Measurements from ENCODE around the gene RAPGEF2.

Gene RAPGEF2

DNA sequence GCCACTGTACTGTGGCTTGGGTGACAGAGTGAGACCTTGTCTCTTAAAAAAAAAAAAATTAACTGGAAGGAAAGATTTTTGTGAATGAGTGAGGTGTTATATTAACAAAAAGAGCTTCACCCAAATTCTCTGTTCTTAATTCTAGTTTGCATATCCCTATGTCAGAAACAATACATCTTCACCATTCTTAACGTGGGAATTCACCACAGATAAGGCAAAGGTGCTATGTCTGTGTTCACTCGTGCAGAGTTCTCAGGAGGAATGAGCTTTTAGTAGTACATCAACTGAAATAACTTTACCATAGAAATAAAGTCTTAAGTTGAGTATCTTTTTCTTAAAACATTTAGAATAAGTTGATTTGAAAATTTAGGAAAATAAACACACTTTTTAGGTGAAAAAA is 135.1 kb downstream of the RAPGEF2 start:
- no peak for TF ChIP-seq PPARA (CRISPR knock-in tag; IDR thresholded peaks at IDR 0.05; ENCODE audit: borderline replicate concordance)
- TF ChIP-seq, protein P1, sequence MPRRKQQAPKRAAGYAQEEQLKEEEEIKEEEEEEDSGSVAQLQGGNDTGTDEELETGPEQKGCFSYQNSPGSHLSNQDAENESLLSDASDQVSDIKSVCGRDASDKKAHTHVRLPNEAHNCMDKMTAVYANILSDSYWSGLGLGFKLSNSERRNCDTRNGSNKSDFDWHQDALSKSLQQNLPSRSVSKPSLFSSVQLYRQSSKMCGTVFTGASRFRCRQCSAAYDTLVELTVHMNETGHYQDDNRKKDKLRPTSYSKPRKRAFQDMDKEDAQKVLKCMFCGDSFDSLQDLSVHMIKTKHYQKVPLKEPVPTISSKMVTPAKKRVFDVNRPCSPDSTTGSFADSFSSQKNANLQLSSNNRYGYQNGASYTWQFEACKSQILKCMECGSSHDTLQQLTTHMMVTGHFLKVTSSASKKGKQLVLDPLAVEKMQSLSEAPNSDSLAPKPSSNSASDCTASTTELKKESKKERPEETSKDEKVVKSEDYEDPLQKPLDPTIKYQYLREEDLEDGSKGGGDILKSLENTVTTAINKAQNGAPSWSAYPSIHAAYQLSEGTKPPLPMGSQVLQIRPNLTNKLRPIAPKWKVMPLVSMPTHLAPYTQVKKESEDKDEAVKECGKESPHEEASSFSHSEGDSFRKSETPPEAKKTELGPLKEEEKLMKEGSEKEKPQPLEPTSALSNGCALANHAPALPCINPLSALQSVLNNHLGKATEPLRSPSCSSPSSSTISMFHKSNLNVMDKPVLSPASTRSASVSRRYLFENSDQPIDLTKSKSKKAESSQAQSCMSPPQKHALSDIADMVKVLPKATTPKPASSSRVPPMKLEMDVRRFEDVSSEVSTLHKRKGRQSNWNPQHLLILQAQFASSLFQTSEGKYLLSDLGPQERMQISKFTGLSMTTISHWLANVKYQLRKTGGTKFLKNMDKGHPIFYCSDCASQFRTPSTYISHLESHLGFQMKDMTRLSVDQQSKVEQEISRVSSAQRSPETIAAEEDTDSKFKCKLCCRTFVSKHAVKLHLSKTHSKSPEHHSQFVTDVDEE (CRISPR knock-in tag; IDR thresholded peaks at IDR 0.05), result no peak
- TF ChIP-seq ZNF565 (CRISPR knock-in tag; conservative IDR thresholded peaks at IDR 0.05; ENCODE audit: low read depth), result no peak
- TF ChIP-seq ISL1 (CRISPR knock-in tag; IDR thresholded peaks at IDR 0.05), result no peak
- TF ChIP-seq, protein P2, sequence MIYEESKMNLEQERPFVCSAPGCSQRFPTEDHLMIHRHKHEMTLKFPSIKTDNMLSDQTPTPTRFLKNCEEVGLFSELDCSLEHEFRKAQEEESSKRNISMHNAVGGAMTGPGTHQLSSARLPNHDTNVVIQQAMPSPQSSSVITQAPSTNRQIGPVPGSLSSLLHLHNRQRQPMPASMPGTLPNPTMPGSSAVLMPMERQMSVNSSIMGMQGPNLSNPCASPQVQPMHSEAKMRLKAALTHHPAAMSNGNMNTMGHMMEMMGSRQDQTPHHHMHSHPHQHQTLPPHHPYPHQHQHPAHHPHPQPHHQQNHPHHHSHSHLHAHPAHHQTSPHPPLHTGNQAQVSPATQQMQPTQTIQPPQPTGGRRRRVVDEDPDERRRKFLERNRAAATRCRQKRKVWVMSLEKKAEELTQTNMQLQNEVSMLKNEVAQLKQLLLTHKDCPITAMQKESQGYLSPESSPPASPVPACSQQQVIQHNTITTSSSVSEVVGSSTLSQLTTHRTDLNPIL (CRISPR knock-in tag; IDR thresholded peaks at IDR 0.05; ENCODE audit: low read depth), result no peak
- TF ChIP-seq, protein P3, sequence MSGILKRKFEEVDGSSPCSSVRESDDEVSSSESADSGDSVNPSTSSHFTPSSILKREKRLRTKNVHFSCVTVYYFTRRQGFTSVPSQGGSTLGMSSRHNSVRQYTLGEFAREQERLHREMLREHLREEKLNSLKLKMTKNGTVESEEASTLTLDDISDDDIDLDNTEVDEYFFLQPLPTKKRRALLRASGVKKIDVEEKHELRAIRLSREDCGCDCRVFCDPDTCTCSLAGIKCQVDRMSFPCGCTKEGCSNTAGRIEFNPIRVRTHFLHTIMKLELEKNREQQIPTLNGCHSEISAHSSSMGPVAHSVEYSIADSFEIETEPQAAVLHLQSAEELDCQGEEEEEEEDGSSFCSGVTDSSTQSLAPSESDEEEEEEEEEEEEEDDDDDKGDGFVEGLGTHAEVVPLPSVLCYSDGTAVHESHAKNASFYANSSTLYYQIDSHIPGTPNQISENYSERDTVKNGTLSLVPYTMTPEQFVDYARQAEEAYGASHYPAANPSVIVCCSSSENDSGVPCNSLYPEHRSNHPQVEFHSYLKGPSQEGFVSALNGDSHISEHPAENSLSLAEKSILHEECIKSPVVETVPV (CRISPR knock-in tag; IDR thresholded peaks at IDR 0.05), result no peak
- TF ChIP-seq ZFP30 (CRISPR knock-in tag; IDR thresholded peaks at IDR 0.05), result no peak
- no peak for ATAC-seq

DNA sequence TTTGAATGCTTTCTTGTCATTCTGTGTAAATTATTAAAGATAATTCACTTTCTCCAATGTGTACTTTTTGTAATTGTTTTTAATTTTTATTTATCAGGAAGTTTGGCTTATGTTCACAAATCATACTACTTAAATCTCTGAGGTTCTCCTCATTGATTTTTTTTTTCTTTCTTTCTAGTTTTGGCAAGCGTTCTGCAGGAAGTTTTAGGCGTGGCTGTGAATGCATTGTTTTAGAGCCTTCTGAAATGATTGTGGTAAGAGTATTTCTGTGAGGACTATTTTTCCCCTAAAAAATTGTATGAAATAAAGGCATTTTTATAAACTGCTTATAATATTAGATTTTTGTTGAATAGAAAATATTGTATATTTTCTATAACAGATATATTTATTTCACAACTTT is 135.8 kb downstream of the RAPGEF2 start:
- no peak for TF ChIP-seq TCF4 (CRISPR knock-in tag; IDR thresholded peaks at IDR 0.05; ENCODE audit: borderline replicate concordance)
- TF ChIP-seq BACH2 (CRISPR knock-in tag; IDR thresholded peaks at IDR 0.05; ENCODE audit: borderline replicate concordance), result no peak
- TF ChIP-seq, protein P1 (CRISPR knock-in tag; IDR thresholded peaks at IDR 0.05), result no peak
- TF ChIP-seq, protein P3 (CRISPR knock-in tag; IDR thresholded peaks at IDR 0.05), result no peak
- TF ChIP-seq SNAI2 (CRISPR knock-in tag; IDR thresholded peaks at IDR 0.05), result no peak
- TF ChIP-seq ZFP3 (CRISPR knock-in tag; IDR thresholded peaks at IDR 0.05), result no peak
- TF ChIP-seq, protein P4, sequence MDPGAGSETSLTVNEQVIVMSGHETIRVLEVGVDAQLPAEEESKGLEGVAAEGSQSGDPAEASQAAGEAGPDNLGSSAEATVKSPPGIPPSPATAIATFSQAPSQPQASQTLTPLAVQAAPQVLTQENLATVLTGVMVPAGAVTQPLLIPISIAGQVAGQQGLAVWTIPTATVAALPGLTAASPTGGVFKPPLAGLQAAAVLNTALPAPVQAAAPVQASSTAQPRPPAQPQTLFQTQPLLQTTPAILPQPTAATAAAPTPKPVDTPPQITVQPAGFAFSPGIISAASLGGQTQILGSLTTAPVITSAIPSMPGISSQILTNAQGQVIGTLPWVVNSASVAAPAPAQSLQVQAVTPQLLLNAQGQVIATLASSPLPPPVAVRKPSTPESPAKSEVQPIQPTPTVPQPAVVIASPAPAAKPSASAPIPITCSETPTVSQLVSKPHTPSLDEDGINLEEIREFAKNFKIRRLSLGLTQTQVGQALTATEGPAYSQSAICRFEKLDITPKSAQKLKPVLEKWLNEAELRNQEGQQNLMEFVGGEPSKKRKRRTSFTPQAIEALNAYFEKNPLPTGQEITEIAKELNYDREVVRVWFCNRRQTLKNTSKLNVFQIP (CRISPR knock-in tag; IDR thresholded peaks at IDR 0.05; ENCODE audit: borderline replicate concordance, low read depth), result no peak
- TF ChIP-seq CSDC2 (CRISPR knock-in tag; IDR thresholded peaks at IDR 0.05), result no peak
- ATAC-seq, result no peak

DNA sequence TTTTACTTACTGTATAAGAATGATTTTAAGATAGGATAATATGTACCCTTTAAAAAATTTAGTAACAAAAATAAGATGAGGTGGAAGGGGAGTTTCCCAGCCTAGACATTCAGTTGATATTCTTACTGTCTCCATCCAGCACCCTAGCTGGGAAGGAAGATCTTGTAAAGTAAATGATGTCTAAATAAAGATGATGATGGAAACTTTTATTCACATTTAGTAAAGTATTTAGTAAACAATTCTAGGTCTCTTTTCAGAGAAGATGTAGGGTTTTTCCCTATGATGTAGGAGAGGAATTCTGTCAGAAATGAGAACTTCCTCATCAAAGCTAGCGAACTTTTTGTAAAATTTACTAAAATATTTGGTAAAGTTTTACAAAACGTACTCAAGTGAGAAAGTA is 136.8 kb downstream of the RAPGEF2 start:
- no peak for TF ChIP-seq ISL1 (CRISPR knock-in tag; IDR thresholded peaks at IDR 0.05)
- no peak for ATAC-seq

DNA sequence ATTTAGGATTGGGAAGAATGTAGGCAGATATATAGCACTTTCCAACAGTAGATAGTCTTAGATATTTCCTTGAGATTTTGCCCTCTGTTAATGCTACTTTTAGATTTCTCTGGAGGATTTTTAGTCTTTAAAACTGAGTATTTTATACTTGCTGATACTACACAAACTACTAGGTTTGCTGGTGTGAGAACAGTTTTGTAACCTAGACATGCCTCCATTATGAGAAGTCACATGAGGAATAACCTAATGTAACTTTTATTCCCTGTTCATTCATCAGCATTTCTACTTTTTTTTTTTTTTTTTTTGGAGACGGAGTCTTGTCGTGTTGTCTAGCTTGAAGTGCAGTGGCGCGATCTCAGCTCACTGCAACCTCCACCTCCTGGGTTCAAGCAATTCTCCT is 137.2 kb downstream of the RAPGEF2 start:
- no peak for TF ChIP-seq ZFP3 (CRISPR knock-in tag; IDR thresholded peaks at IDR 0.05)
- no peak for ATAC-seq

DNA sequence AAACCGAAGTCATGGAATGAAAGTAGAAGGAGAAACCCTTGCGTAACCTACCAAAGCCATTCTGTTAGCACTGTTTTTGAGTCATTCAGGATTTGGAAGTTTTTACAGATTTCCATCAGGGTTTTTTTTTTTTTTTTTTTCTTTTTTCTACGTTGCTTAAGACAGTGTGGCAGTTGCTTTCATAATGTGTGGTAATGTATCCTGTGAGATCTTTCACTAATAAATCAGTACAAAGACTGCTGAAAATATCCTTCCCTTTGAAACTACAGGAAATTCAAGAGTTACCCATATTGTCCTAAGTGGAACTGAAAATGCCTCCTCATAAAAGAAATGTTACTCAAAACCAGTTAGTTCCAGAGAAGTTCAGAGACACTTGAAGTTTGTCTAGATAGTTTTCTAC is 137.8 kb downstream of the RAPGEF2 start:
- TF ChIP-seq TCF4 (CRISPR knock-in tag; IDR thresholded peaks at IDR 0.05; ENCODE audit: borderline replicate concordance) (no peak), BACH2 (CRISPR knock-in tag; IDR thresholded peaks at IDR 0.05; ENCODE audit: borderline replicate concordance) (no peak), ZC3H10 (CRISPR knock-in tag; IDR thresholded peaks at IDR 0.05) (no peak), RARB (CRISPR knock-in tag; IDR thresholded peaks at IDR 0.05) (no peak), ZNF8 (CRISPR knock-in tag; IDR thresholded peaks at IDR 0.05) (no peak), ZNF565 (CRISPR knock-in tag; conservative IDR thresholded peaks at IDR 0.05; ENCODE audit: low read depth) (no peak), ISL1 (CRISPR knock-in tag; IDR thresholded peaks at IDR 0.05) (no peak), OSR1 (CRISPR knock-in tag; IDR thresholded peaks at IDR 0.05) (no peak)
- TF ChIP-seq, protein P2 (CRISPR knock-in tag; IDR thresholded peaks at IDR 0.05; ENCODE audit: low read depth), result no peak
- no peak for ATAC-seq
